Ovary (tissue), 3 donors: ENCODE data around the gene DYNC1H1.

ENCODE experiments used
- CTCF ChIP-seq, 3 donors: fragments of 450-650 bp in 2 of 3; fragments of 200-600 bp in 1 of 3; IDR thresholded peaks; one replicate each; pipeline versions ENCODE4 v1.5.1 to v1.8.0; 2016 to 2022; ENCODE audit warnings: antibody characterized with exemption in 3 of 3, mild to moderate bottlenecking in 1 of 3
- EP300 ChIP-seq: sonication (generic); formaldehyde crosslinking; IDR thresholded peaks from one replicate; pipeline ENCODE4 v1.6.1; 2017; ENCODE audit warnings: antibody characterized with exemption
- POLR2A ChIP-seq: fragments of 450-650 bp; IDR thresholded peaks from one replicate; pipeline ENCODE4 v1.6.1; 2017; ENCODE audit warnings: antibody characterized with exemption, mild to moderate bottlenecking, moderate library complexity
- donor health status: DM: no; HTN: no; CAD: no.

GRCh38 chr14:102090713-102091112 is 126.3 kb downstream of the DYNC1H1 start:
- TF ChIP-seq CTCF (IDR thresholded peaks at IDR 0.05) (no peak), EP300 (no peak), POLR2A (no peak)
